ENCODE data around the gene RNF157.

DNA sequence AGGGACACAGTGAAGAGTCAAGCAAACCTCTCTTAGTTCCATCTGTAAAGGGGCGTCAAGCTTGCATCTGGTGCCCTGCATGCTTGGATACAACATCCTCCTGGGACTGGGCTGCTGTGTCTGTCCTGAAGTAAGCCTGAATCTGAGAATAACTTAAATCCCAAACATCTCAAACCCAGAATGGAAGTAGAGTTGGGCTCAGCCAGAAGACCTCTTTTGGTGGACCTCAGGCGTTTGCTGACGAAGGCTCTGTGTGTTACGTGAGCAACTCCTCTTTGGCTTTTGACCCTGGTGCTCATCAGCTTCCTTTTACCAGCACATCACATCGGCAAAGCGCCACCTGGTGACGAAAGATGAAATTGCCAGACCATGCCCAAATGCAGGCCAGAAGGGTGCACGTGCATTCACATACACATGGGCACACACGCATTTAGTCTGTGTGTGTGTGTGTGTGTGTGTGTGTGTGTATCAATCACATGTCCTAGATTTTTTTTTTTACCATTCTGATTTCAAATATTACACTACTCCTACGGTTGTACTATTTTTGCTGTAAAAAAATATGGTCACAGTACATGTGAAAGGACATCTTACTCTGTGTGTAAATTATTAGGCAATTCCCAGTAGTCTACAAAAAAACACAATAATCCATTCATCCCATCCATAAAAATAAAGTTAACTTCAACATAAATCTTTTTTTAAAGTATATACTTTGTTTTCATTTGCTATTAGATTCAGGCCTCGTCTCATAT, 58.1 kb downstream of the RNF157 start:
- no peak for TF ChIP-seq ZNF10 (tag by site-specific recombination; IDR thresholded peaks at IDR 0.05)
- TF ChIP-seq, protein P1, sequence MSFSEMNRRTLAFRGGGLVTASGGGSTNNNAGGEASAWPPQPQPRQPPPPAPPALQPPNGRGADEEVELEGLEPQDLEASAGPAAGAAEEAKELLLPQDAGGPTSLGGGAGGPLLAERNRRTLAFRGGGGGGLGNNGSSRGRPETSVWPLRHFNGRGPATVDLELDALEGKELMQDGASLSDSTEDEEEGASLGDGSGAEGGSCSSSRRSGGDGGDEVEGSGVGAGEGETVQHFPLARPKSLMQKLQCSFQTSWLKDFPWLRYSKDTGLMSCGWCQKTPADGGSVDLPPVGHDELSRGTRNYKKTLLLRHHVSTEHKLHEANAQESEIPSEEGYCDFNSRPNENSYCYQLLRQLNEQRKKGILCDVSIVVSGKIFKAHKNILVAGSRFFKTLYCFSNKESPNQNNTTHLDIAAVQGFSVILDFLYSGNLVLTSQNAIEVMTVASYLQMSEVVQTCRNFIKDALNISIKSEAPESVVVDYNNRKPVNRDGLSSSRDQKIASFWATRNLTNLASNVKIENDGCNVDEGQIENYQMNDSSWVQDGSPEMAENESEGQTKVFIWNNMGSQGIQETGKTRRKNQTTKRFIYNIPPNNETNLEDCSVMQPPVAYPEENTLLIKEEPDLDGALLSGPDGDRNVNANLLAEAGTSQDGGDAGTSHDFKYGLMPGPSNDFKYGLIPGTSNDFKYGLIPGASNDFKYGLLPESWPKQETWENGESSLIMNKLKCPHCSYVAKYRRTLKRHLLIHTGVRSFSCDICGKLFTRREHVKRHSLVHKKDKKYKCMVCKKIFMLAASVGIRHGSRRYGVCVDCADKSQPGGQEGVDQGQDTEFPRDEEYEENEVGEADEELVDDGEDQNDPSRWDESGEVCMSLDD (tag by site-specific recombination; IDR thresholded peaks at IDR 0.05), result no peak
- TF ChIP-seq ZNF544 (tag by site-specific recombination; IDR thresholded peaks at IDR 0.05), result no peak
- TF ChIP-seq SP2 (tag by site-specific recombination; IDR thresholded peaks at IDR 0.05), result no peak
- TF ChIP-seq, protein P2, sequence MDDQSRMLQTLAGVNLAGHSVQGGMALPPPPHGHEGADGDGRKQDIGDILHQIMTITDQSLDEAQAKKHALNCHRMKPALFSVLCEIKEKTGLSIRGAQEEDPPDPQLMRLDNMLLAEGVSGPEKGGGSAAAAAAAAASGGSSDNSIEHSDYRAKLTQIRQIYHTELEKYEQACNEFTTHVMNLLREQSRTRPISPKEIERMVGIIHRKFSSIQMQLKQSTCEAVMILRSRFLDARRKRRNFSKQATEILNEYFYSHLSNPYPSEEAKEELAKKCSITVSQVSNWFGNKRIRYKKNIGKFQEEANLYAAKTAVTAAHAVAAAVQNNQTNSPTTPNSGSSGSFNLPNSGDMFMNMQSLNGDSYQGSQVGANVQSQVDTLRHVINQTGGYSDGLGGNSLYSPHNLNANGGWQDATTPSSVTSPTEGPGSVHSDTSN (CRISPR knock-in tag; IDR thresholded peaks at IDR 0.05), result no peak
- TF ChIP-seq IKZF3 (tag by site-specific recombination; IDR thresholded peaks at IDR 0.05), result no peak

All from HEK293 (cell line).